HUES6 (cell line): Measurements from ENCODE around the gene RBM26.

Experiments used
- H3K27ac ChIP-seq: 2 replicates; pipeline ENCODE4 v1.7.0; 2013; ENCODE audit warnings: low read depth, mild to moderate bottlenecking, low read length, inconsistent platforms
- H3K27me3 ChIP-seq: 2 replicates; pipeline ENCODE4 v1.6.1; 2013; ENCODE audit warnings: low read length; ENCODE audit not compliant: control insufficient read depth, insufficient read depth
- H3K36me3 ChIP-seq: 2 replicates; pipeline ENCODE4 v1.6.1; 2013; ENCODE audit warnings: low read length; ENCODE audit not compliant: control insufficient read depth, insufficient read depth
- H3K4me1 ChIP-seq: 2 replicates; pipeline ENCODE4 v1.6.1; 2013; ENCODE audit warnings: low read length; ENCODE audit not compliant: control insufficient read depth, insufficient read depth
- H3K4me3 ChIP-seq: 2 replicates; pipeline ENCODE4 v1.5.1; 2013; ENCODE audit warnings: low read depth, low read length
- H3K9ac ChIP-seq: one replicate; pipeline ENCODE4 v1.6.1; 2013; ENCODE audit warnings: mild to moderate bottlenecking, low read length
- H3K9me3 ChIP-seq: 2 replicates; pipeline ENCODE4 v1.6.1; 2013; ENCODE audit warnings: low read depth, low read length; ENCODE audit not compliant: control insufficient read depth, insufficient read depth

Gene RBM26

GRCh38 chr13:79442221-79442620 lies 36.2 kb upstream of the RBM26 start:
- peaks cover 7% of the 10 kb centered on the region for H3K4me1 ChIP-seq
- H3K27me3 ChIP-seq: no peaks in the 10 kb centered on the region
- no peaks in the 10 kb centered on the region for H3K36me3 ChIP-seq
- H3K4me3 ChIP-seq: no peak overlapping the region
- H3K9me3 ChIP-seq: no peaks in the 10 kb centered on the region
- H3K27ac ChIP-seq: no peak overlapping the region
- H3K9ac ChIP-seq: no peak overlapping the region

- Histone ChIP-seq H3K27ac (no peak overlapping the region), H3K9ac (no peak overlapping the region), H3K9me3 (no peaks in the 10 kb centered on the region)
Measured at GRCh38 chr13:79440958-79441528, 35.0 kb upstream of the RBM26 start.

DNA sequence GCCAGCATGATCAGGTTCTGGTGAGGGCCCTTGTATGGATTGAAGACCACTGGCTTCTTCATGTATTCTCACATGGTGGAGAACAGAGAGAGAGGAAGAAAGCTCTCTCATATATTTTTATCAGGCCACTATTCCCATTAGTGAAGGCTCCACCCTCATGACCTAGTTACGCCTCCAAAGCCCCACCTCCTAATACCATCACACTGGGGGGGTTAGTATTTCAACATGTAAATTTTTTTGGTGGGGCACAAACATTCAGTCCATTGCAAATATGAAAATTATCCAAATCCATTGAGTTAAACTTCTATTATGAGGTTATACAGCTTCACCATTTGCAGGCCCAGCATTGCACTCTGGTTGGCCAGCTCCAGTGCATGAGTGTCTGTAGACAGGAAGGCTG lies 33.2 kb upstream of the RBM26 start:
- H3K9ac ChIP-seq: no peak overlapping the region

More at GRCh38 chr13:79440958-79441528, 35.0 kb upstream of the RBM26 start:
- no peaks in the 10 kb centered on the region for H3K36me3 ChIP-seq
- no peak overlapping the region for H3K4me3 ChIP-seq
- no peaks in the 10 kb centered on the region for H3K27me3 ChIP-seq
- H3K4me1 ChIP-seq: peaks cover 7% of the 10 kb centered on the region

DNA sequence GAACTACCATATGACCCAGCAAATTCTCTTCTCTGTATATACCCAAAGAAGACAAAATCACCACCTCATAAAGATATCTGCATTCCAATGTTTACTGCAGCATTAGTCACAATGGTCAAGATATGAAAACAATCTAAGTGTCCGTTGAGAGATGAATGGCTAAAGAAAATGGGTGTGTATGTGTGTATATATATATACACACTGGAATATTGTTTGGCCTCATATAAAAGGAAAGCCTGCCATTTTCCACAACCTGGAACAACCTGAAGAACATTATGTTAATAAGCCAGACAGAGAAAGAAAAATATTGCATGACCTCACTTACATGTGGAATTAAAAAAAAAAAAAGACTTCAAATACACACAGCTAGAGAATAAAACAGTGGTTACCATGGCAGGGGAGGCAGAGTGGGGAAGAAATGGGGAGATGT lies 29.5 kb upstream of the RBM26 start:
- Histone ChIP-seq H3K27ac (no peak overlapping the region), H3K36me3 (no peaks in the 10 kb centered on the region), H3K27me3 (no peaks in the 10 kb centered on the region), H3K4me1 (no peaks in the 10 kb centered on the region), H3K9ac (no peak overlapping the region), H3K9me3 (0 out of 2 replicates have a peak, but pooled peaks cover 3% of the 10 kb centered on the region), H3K4me3 (no peak overlapping the region)

More for the DNA sequence above, 33.2 kb upstream of the RBM26 start:
- Histone ChIP-seq H3K9me3 (no peaks in the 10 kb centered on the region), H3K27ac (no peak overlapping the region), H3K36me3 (no peaks in the 10 kb centered on the region), H3K27me3 (no peaks in the 10 kb centered on the region), H3K4me1 (peaks cover 7% of the 10 kb centered on the region), H3K4me3 (no peak overlapping the region)

DNA sequence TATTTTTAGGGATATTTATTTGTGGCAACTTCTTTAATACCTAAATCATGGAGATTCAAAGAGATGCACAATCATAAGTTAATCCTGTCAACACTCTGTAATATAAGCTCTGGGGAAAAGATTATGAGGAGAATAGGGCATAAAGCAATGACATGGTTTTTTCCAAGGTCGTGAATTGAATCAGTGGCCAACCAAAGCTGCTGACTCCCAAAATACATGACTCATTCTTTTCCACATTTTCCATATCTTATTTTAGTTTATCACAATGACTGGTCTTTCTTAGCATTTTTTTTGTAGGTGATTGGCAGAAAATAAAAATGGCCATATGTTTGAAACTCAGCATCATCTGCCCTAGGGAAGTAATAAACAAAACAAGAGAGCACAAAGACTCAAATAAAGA lies 28.5 kb upstream of the RBM26 start:
- Histone ChIP-seq H3K9me3 (0 out of 2 replicates have a peak, but pooled peaks cover 3% of the 10 kb centered on the region), H3K36me3 (no peaks in the 10 kb centered on the region), H3K27me3 (no peaks in the 10 kb centered on the region), H3K4me3 (no peak overlapping the region), H3K27ac (no peak overlapping the region), H3K4me1 (no peaks in the 10 kb centered on the region), H3K9ac (no peak overlapping the region)

DNA sequence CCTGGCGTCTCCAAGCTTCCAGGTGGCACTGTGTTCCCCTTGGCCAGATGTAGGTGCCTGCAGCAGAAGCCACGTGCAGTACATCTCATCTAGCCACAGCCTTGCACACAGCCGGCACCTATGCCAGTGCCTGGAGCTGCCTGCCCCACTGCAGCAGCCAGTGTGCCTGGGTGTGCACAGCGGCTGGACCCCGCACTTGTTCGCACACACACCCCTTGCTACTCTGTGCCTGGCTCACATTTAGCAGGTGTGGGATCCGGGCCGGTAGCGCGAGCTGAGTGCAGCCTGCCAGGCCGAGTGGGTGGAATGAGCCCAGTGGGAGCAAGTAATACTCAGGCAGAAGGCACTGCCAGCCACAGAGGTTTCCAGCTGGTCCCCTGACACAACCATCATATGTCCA lies 26.9 kb upstream of the RBM26 start:
- Histone ChIP-seq H3K9me3 (0 out of 2 replicates have a peak, but pooled peaks cover 3% of the 10 kb centered on the region), H3K27me3 (no peaks in the 10 kb centered on the region), H3K4me1 (no peaks in the 10 kb centered on the region), H3K4me3 (no peak overlapping the region), H3K9ac (no peak overlapping the region), H3K36me3 (no peaks in the 10 kb centered on the region), H3K27ac (no peak overlapping the region)

GRCh38 chr13:79432086-79432485 lies 26.0 kb upstream of the RBM26 start:
- Histone ChIP-seq H3K27ac (no peak overlapping the region), H3K4me1 (no peaks in the 10 kb centered on the region), H3K4me3 (no peak overlapping the region), H3K9me3 (0 out of 2 replicates have a peak, but pooled peaks cover 3% of the 10 kb centered on the region), H3K27me3 (no peaks in the 10 kb centered on the region), H3K9ac (no peak overlapping the region), H3K36me3 (no peaks in the 10 kb centered on the region)

DNA sequence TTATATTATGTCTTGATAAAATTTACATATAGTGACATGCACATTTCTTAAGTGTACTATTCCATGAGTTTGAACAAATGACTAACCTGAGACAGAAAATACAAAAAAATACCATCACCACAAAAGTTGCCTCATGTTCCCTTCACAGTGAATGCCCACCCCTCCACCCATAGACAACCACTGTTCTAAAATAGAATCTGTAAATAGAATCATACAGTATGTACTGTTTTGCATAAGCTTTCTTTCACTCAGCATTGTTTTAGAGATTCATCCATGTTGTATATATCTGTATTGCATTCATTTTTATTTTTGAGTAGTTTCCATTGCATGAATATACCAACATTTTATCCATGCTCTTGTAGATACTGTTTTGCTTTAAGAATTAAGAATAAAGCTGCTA lies 23.3 kb upstream of the RBM26 start:
- no peak overlapping the region for H3K4me3 ChIP-seq
- H3K9ac ChIP-seq: no peak overlapping the region
- no peaks in the 10 kb centered on the region for H3K36me3 ChIP-seq
- 0 out of 2 replicates have a peak, but pooled peaks cover 3% of the 10 kb centered on the region for H3K9me3 ChIP-seq
- no peaks in the 10 kb centered on the region for H3K4me1 ChIP-seq
- no peak overlapping the region for H3K27ac ChIP-seq
- H3K27me3 ChIP-seq: no peaks in the 10 kb centered on the region

DNA sequence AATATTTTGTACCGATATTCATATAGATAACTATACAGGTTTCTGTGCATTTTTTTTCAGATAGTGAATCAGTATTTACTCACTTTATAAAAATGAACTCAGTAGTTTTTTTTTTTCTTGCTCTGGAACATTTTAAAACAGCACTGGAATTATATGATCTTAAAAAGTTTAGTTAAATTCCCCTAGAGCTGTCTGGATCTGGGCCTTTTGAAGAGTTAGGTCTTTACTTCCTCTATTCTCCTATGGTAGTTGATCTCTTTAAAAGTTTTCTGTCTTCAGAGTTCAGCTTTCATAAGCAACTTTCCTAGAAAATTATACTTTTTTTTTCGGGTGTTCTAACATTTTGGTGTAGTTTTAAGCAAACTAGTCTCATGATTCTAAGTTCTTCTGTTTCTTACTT lies 21.8 kb upstream of the RBM26 start:
- no peaks in the 10 kb centered on the region for H3K4me1 ChIP-seq
- H3K4me3 ChIP-seq: no peak overlapping the region
- H3K36me3 ChIP-seq: no peaks in the 10 kb centered on the region
- no peaks in the 10 kb centered on the region for H3K27me3 ChIP-seq
- H3K27ac ChIP-seq: no peak overlapping the region
- H3K9me3 ChIP-seq: 0 out of 2 replicates have a peak, but pooled peaks cover 3% of the 10 kb centered on the region
- no peak overlapping the region for H3K9ac ChIP-seq

DNA sequence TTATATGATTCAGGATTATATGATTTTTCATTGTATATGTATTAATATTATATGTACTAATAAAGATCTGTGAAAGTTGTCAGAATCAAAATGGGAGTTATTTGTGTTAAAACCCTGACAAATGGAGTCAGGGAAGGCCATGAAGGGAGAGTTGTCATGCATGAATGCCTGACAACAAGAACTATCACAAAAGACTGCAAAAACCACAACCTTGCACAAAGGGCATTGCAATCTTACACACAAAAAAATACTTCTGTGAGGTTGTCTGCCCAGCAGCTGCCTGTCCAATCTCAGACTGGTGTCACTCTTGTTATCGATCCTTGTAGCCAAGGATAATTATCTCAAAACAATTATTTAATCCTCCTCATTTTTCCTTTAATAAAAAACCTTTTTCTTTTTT lies 21.2 kb upstream of the RBM26 start:
- Histone ChIP-seq H3K27ac (no peak overlapping the region), H3K9me3 (no peaks in the 10 kb centered on the region), H3K27me3 (no peaks in the 10 kb centered on the region), H3K4me1 (no peaks in the 10 kb centered on the region), H3K36me3 (no peaks in the 10 kb centered on the region), H3K9ac (no peak overlapping the region), H3K4me3 (no peak overlapping the region)

GRCh38 chr13:79423801-79424642 lies 18.0 kb upstream of the RBM26 start:
- no peaks in the 10 kb centered on the region for H3K36me3 ChIP-seq
- no peak overlapping the region for H3K4me3 ChIP-seq
- no peaks in the 10 kb centered on the region for H3K27me3 ChIP-seq
- no peaks in the 10 kb centered on the region for H3K4me1 ChIP-seq
- no peaks in the 10 kb centered on the region for H3K9me3 ChIP-seq
- no peak overlapping the region for H3K27ac ChIP-seq
- H3K9ac ChIP-seq: no peak overlapping the region
